HG03196 (cell line): ENCODE measurements around the gene N4BP2L2.

ENCODE experiments used
- ATAC-seq: cut with Tn5 transposase; IDR thresholded peaks from one replicate; pipeline ENCODE4 v1.9.1; 2021; ENCODE audit not compliant: unreplicated experiment

Gene N4BP2L2

DNA sequence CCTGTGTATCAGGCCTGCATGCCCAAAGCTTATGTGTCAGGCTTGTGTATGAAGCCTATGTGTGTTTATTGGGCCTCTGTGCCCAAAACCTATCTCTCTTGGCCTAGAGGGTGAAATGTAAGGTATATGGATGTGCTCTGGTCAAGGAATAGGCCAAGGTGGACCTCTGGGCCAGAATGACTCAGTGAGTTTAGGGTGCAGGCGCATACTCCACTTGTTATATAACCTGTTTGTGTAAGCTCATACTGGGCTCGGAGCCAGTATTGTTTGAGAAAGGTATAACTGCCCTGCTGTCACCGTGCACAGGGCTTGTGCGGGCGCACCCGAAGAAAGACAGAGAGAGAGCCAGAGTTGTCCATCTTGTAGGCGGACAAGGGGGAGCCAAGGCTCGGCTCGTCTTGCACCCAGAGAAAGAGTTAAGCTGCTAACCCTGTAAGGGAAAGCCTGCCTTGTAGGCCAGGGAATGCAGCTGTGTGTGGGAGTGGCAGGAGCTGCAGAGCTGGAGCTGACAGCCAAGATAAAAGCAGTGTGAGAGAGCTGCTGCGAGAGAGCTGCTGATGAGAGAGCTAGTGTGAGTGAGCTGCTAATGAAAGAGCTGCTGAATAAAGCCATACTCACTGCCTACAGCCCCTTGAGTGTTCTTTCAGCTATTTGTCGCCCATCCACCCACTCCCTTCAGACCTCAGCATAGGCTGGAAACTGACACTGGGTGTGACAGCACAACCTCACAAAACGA is 67.2 kb downstream of the N4BP2L2 start:
- no peak for ATAC-seq

DNA sequence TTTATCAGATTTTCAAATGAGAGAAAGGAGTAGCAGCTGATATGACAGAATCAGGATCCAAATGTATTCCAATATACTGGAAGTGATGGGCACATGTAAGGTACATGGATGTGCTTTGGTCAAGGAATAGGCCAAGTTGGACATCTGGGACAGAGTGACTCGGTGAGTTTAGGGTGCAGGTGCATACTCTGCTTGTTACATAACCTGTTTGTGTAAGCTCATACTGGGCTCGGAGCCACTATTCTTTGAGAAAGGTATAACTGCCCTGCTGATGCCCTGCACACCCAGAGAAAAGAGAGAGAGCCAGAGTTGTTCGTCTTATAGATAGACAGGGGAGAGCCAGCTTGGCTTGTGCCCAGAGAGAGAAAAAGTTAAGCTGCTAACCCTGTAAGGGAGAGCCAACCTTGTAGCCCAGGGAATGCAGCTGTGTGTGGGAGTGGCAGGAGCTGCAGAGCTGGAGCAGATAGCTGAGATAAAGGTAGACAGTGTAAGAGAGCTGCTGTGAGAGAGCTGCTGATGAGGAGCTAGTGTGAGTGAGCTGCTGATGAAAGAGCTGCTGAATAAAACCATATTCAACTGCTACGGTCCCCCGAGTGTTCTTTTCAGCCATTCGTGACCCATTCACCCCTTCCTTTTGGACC is 70.0 kb downstream of the N4BP2L2 start:
- ATAC-seq = no peak

DNA sequence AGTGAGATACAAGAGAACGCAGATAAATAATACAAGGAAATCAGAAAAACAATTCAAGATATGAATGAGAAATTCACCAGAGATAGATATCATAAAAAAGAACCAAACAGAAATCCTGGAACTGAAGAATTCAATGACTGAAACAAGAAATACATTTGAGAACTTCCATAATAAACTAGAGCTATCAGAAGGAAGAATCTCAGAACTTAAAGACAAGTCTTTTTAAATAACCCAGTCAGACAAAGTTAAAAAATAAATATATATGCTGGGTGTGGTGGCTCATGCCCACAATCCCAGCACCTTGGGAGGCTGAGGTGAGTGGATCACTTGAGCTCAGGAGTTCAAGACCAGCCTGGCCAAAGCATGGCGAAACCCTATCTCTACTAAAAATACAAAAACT is 82.0 kb downstream of the N4BP2L2 start:
- ATAC-seq = no peak

DNA sequence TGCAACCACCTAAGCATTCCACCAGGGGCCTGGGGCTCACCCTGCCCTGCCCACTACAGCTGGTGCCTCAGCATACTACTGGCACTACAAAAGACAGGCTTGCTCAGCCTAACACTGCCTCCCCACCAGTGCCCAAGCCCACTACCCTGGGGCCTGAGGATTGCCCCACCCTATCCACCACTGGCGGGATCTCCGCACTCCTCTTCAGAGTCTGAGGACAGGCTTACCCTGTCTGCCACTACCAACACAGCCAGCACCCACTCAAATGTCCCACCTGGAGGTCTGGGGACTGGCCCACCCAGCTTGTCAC is 83.0 kb downstream of the N4BP2L2 start:
- ATAC-seq = no peak

DNA sequence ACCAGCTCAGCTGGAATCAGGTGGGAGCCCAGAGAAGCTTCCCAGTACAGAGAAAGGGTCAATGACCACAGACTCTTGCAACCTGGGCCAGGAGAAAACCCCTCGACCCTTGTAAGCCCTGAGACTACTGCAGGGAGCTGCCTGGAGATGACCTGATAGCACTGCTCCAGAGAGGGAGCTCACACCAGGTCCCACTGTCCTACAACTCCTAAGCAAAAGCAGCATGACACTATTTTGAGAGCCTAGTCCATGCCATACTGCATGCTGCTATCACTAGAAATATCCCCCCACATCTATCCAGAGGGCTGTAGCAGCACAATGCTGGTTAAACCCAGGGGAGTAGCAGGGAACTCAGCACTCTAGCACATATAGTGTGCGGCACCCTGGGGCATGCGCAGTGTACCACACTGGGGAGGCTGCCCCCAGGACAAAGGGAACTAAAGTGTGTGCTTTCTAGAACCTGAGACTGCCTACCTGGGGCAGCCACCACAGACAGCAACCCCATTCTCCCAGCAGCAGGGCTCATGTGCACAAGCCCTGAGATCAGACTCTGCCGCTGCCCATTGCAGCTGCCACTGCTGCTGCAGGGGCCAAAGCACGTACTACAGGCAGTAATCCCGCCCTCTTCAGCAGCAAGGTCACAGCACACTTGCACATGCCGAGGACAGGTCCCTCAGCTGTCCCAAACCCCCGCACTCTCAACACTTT is 83.6 kb downstream of the N4BP2L2 start:
- ATAC-seq = no peak

DNA sequence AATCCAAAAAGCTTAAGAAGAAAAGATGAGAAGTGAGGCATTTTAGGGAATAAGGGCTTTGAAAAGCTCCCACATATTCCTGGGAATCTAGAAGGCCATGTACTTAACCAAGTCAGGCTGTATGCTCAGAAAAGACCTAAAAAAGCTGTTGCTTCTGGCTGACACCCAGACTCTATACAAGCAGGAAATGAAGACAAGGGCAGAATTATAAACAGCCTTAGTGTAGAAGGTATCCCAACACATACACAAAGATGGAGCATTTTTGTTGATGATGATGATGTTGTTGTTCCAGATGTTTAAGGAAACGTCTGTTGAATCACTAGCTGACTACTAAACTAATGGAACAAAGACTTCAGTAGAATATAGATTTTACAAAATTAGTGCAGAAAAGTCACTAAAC is 84.6 kb downstream of the N4BP2L2 start:
- no peak for ATAC-seq

DNA sequence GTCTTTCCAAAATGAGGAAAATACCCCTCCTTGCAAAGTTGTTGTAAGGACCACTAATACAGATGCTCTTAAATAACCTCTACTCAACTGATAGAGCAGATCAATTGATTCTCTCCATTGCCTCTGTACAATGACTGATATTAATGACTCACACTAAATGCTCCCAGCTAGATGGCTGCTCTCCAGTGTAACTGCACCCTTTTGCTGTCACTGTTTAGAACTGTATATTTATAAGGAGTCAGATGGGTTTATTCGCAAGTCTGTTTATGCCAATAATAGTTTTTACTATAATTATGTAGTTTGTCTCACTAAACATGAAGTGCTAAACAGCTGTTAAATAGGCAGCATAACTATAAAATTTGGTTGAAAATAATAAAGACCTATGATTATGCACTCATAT is 89.6 kb downstream of the N4BP2L2 start:
- no peak for ATAC-seq

DNA sequence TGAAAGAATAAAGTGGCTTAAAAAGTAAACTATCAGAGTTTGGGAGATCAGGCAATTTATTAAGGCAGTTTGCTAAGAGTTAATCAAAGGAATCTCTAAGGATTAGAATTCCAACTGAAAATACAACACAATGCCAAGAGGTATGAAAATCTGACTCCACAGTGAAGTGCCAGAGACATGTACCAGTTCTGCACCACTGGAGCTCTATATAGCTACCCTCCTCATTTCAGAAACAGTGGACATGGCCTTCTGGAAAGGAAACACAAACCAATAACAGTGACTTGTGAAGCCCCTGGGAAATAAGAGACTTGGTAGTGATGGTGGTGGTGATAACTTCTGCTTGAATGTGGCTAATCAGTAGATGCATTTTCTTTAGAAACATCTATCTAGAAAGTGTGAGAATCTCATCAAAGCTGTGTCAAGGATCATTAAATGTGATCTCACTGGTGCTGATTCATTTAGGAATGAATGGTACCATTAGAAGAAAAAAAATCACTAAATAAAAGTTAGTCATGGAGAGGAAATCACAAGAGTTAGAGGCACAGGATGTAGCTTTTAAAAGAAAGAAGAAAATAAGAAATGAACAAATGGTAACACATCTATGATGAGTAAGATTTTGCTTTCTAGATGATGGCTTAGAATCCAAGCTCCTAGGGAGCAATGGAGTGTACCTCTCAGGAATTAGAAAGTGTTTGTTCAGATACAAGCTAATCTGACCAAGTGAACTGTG is 90.5 kb downstream of the N4BP2L2 start:
- ATAC-seq = no peak

DNA sequence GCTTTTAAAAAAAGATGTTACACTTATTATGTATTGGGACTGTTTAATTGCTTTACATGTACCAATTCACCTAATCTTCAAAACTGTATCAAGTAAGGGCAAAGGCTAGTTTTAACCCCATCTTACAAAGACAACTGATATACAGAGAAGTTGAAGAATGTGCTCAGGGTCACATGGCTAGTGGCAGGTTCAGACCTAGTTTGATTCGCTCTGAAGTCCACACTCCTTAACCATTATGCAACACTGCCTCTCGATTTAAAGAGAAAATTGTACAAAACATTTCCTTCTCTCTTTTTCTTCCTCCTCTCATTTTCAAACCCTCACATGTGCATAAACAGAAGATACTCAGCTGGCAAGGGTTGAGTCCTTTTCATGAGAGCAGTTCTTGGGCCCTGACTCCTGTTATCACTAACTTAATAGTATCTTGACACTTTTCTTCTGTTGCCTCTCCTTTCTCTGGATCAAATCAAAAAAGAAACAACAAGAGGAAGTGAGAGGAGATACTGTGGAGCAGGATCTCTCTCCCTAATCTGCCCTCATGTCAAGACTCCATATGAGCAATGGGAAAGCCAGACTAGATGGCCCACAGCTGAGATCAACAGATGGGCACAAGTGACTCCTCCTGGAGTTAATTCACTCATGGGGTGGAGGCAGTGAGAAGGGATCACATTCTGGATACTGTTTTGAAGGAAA is 91.7 kb downstream of the N4BP2L2 start:
- ATAC-seq = no peak

DNA sequence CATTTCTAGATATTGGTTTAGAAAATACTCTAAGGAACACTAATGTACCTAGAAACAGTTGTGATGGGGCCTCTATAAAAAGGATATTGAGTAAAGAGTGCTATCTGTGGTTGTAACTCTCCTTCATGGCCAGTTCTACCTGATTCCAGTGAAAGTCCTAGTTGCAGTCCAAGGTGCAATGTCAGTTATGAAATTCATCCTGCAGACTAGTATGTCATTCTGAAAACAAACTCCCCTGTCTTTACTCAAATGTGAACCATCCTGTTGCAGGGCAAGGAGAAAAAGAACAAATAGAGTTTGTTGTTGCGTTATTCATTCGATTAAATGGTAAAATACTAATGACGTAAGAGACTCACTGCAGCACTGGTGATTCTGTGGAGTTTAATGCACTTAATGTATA is 92.4 kb downstream of the N4BP2L2 start:
- ATAC-seq = no peak

DNA sequence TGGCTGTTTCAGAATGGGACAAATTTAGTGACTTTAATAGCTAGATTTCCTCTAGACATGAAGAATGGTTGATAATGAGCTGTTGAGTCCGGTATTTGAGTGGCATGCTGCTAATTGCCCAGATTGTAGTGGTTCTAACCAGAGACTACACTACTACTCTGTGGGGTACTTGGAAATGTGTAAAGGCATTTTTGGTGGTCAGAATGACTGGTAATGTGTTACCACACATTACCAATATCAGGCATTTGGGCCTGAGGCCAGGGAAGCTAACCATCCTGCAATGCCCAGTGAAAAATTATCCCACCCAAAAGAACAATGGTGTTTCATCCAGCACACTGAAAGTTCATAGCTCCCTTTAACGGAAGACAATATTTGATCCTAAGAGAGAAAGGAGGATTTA is 93.1 kb downstream of the N4BP2L2 start:
- no peak for ATAC-seq

DNA sequence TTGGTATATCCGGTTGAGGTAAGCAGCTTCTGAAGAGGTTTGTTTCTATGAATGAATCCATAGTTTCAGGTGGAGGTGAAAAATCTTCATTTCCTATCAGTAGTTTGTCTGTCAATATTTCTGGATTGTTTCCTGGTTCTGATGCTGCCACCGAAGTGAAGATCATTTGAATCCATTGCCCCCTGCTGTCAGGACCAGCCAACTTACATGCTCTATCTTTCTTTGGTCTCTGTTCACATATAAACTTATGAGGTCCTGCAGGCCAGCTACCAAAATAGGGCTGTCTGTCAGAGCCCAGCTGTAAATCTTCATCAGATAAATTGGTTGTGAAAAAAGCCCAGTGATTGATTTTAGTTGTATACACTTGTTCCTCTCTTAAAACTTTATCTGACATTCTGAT is 95.5 kb downstream of the N4BP2L2 start:
- ATAC-seq = peak; percentile 57

DNA sequence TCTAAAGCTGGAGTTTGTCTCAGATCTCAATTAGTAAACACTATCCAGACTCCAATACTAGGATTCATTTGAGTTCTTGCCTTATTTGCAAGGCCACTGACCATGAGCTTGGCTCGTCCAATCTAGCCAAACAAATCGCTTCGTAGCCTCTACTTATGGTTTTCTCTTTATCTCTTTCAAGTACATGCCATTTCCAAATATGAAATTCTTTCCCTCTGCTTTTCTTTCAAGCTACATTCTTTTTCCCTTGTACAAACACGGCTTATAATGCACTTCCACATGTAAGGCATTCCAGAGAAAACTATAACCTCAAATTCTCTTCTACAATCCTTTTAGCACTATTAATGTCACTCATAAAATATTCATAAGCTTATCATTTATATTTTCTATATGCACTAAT is 99.7 kb downstream of the N4BP2L2 start:
- no peak for ATAC-seq

DNA sequence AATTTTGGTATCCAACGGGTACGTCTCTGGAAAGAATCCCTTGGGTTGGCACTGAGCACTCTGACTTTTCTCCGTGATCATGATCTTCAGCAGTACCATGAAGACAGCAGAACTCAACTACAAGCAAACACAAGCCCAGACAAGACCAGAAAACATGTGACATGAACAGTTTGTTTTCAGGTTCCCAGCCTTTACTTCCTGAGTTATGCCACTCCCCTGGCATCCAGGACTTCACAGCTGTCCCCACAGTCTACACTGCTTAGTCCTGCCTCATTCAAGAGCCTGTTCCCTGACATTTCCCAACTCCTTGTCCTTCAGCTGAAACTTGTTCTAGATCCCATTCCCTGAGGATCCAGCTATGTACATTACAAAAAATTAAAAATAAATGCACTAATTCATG is 105.7 kb downstream of the N4BP2L2 start:
- no peak for ATAC-seq

DNA sequence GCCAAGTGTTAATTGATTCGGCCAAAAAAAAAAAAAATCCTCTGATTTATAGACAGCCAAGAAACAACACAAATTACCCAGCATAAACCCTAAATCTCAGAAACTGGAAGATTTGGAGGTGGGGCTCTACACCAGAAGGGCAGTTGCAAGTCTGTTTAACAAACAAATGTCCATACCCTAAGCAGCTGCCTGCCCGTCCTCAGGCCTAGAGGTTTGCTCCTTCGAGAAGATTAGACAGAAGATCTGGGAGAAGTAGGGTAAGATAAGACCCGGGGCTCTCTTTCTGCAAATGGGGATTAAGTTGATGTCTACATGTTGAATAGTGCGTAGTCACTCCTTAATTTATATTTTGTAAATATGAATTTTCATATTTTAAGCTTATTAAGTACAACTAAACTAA is 107.2 kb downstream of the N4BP2L2 start:
- ATAC-seq = no peak

DNA sequence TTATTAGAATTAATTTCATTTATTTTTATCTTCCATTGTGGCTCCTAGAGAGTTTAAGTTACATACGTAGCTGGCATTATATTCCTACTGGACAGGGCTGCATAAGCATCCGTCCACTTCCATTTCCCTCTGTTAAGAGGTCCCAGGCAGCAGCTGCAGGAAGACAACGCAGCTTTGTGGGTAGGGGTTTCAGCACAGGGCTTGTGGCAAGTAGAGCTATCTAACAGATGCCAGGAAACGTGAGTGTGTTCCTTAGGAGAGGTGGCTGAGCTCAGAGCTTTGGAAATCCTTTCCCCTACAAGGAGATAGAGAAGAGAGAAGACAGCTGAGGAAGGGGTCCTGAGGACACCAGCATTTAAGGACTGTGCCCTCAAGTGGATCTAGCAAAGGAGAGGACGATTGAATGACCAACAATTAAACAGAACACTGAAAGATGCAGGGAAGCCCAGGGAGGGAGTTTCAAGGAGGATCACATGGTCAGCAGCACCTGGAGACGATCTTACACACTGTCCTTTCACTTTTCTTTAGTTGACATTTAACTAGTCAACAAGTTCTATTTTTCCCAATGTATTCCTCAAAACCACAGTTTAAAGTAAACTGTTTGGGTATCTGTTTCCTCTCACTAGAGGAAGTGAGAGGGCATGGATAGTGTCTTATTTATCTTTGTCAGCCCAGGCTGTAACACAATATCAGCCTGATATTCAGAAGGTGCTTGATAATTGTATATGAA is 108.4 kb downstream of the N4BP2L2 start:
- no peak for ATAC-seq

DNA sequence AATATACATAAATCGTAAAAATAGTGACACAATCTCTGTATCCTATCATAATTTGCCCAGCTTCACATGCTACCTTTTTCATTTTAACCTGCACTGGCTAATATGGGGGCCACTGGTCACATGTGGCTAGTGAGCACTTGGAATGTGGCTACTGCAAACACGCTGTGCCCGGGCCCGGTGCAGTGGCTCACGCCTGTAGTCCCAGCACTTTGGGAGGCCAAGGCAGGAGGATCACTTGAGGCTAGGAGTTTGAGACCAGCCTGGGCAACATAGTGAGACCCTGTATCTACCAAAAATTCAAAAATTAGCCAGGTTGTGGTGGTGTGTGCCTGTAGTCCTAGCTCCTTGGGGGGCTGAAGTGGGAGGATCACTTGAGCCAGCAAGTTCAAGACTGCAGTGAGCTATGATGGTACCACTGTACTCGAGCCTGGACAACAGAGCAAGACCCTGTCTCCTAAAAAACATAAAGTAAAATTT is 109.1 kb downstream of the N4BP2L2 start:
- ATAC-seq = no peak

DNA sequence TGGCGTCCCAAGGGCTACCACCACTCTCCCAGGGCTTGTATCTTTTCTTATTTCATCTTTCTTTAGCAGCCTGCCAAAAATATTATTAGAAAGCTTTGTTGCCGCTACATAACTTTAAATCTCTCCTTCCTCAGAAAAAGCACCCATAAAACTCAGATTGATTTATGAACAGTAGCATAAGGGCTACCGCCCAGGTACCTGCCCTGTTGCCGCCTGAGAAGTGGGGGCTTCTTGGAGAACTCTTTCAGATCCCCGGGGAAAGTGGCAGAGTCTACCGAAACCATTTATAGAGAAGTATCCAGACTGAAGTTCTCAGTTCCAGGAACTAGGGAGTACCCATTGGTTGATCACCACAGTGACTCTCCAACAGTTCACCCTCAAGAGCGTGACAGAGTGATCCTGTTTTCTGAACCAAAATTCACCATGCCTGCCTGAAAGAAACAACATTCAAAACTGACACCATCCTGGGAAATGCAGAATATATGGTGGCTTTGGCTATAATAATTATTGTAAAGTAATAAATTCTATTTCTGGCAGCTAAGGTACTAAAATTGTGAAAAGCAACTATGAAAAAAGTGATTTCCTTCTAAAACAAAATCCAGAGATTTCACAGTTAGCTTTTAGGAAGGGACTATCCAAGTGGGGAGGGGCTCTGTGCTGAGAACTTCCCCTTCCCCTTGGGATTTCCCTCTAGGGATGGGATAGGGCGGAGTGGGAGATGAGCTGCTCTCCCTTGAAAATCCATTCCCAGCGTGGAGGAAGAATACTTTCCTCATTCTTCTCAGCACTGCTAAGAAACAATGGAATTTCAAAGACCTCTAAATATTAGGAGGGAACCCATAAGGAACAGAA is 109.8 kb downstream of the N4BP2L2 start:
- ATAC-seq = no peak

DNA sequence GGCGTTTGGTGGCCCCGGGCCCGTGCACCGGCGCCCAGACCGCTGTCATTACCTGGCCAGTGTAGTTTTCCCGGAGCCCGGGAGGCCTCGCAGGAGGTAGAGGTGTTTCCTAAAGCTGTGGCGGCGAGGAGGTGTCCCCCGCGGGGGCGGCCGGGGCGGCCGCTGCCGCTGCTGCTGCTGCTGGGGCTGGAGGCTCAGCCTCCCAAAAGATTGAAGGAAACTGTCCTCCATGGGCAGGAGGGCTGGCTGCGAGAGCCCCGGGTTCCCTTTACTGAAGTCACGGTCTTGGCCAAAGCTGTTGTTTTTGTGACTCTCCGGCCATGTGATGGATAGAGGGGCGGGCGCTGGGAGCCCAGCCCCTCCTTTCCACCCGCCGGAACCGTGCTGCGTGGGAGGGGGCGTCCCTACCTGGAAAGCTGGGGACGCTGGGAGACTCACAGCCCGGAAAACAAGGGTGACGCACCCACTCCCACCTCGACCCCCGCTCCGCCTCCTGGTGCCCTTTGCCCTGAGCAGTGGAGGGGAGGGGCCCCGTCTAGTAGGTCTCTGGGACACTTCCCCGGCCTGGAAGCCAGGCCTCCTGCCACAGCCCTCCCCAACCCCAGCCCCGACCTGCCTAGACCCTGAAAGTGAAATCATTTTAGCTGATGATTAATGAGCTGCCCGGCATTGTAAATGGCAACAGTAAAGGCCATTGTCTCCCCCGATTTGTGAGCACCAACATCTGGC is 110.6 kb downstream of the N4BP2L2 start, which contains the start of gene N4BP2L1:
Gene N4BP2L1 (minus strand): TSS at position 279 of the 729 bp plus-strand sequence. CDS start 48 bp downstream, at position 231.
- ATAC-seq = peak; percentile 71
